ENCODE measurements around the gene OLFML2A.

- no peak for TF ChIP-seq CTCF (conservative IDR thresholded peaks at IDR 0.05; ENCODE audit: low read length)
- no peak for TF ChIP-seq EZH2phosphoT487 (IDR thresholded peaks at IDR 0.05; ENCODE audit: borderline replicate concordance, low read depth, low read length)
Measured at GRCh38 chr9:124757616-124758015, 19.3 kb upstream of the OLFML2A start.

All from OCI-LY7 (cell line).